Measurements from ENCODE around the gene C1QTNF9.

C1QTNF9 gene

DNA sequence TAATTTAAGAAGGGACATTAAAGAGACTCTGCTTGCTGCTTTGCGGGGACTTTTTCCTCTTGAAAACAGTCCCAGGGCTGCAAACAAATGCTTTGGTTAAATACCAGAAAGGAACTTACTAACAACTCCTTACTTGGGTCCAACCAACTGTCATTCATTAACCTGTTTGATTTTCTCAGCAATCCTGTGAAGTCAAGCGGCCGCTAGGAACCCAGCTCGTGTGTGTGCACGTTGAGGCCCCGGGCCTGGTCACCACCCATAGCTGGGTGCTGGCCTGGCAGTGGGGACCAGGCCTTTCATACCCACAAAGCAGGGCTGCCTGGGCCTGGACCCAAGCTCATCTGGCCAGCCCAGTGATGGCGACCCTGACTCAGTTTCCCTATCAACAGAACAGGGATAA lies 50.7 kb downstream of the C1QTNF9 start:
- H3K36me3 ChIP-seq (ENCODE audit: control insufficient read depth in 2 of 2, insufficient read depth in 1 of 2, low read length in 2 of 2): no peaks in the 10 kb centered on the region
- CTCF ChIA-PET: no interaction called here
- POLR2A ChIA-PET: no interaction called here

More for the DNA sequence above, 50.7 kb downstream of the C1QTNF9 start:
- no peak overlapping the region for H3K4me3 ChIP-seq (ENCODE audit: low read depth, low read length)
- H3K27ac ChIP-seq (ENCODE audit: extremely low read depth, low read depth, low read length): no peak overlapping the region
- TF ChIP-seq ZNF423 (tag by site-specific recombination; IDR thresholded peaks at IDR 0.05) (no peak), ZNF302 (tag by site-specific recombination; IDR thresholded peaks at IDR 0.05; ENCODE audit: low read depth) (no peak), ZNF292 (tag by site-specific recombination; IDR thresholded peaks at IDR 0.05; ENCODE audit: borderline replicate concordance, low read depth) (no peak), ZFHX2 (tag by site-specific recombination; conservative IDR thresholded peaks at IDR 0.05) (no peak), ZBTB21 (tag by site-specific recombination; IDR thresholded peaks at IDR 0.05) (no peak), ZIC2 (tag by site-specific recombination; IDR thresholded peaks at IDR 0.05) (no peak), ZNF558 (tag by site-specific recombination; IDR thresholded peaks at IDR 0.05) (no peak), YY1 (tag by site-specific recombination; IDR thresholded peaks at IDR 0.05) (no peak), ZNF555 (tag by site-specific recombination; conservative IDR thresholded peaks at IDR 0.05) (no peak), ZNF2 (tag by site-specific recombination; IDR thresholded peaks at IDR 0.05) (no peak), ZBTB8A (tag by site-specific recombination; IDR thresholded peaks at IDR 0.05) (no peak), PRDM2 (tag by site-specific recombination; IDR thresholded peaks at IDR 0.05; ENCODE audit: borderline replicate concordance) (no peak), ZNF548 (tag by site-specific recombination; IDR thresholded peaks at IDR 0.05) (no peak), ZNF274 (IDR thresholded peaks at IDR 0.05; ENCODE audit: low read length) (no peak), ZNF274 (tag by site-specific recombination; IDR thresholded peaks at IDR 0.05; ENCODE audit: borderline replicate concordance) (no peak), ZNF112 (tag by site-specific recombination; IDR thresholded peaks at IDR 0.05) (no peak)
- TF ChIP-seq, protein P1, sequence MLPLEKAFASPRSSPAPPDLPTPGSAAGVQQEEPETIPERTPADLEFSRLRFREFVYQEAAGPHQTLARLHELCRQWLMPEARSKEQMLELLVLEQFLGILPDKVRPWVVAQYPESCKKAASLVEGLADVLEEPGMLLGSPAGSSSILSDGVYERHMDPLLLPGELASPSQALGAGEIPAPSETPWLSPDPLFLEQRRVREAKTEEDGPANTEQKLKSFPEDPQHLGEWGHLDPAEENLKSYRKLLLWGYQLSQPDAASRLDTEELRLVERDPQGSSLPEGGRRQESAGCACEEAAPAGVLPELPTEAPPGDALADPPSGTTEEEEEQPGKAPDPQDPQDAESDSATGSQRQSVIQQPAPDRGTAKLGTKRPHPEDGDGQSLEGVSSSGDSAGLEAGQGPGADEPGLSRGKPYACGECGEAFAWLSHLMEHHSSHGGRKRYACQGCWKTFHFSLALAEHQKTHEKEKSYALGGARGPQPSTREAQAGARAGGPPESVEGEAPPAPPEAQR (tag by site-specific recombination; IDR thresholded peaks at IDR 0.05): no peak
- TF ChIP-seq, protein P2, sequence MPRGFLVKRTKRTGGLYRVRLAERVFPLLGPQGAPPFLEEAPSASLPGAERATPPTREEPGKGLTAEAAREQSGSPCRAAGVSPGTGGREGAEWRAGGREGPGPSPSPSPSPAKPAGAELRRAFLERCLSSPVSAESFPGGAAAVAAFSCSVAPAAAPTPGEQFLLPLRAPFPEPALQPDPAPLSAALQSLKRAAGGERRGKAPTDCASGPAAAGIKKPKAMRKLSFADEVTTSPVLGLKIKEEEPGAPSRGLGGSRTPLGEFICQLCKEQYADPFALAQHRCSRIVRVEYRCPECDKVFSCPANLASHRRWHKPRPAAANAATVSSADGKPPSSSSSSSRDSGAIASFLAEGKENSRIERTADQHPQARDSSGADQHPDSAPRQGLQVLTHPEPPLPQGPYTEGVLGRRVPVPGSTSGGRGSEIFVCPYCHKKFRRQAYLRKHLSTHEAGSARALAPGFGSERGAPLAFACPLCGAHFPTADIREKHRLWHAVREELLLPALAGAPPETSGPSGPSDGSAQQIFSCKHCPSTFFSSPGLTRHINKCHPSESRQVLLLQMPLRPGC (tag by site-specific recombination; IDR thresholded peaks at IDR 0.05): no peak
- TF ChIP-seq, protein P3, sequence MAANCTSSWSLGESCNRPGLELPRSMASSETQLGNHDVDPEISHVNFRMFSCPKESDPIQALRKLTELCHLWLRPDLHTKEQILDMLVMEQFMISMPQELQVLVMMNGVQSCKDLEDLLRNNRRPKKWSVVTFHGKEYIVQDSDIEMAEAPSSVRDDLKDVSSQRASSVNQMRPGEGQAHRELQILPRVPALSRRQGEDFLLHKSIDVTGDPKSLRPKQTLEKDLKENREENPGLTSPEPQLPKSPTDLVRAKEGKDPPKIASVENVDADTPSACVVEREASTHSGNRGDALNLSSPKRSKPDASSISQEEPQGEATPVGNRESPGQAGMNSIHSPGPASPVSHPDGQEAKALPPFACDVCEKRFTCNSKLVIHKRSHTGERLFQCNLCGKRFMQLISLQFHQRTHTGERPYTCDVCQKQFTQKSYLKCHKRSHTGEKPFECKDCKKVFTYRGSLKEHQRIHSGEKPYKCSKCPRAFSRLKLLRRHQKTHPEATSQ (tag by site-specific recombination; IDR thresholded peaks at IDR 0.05): no peak
- no peaks in the 10 kb centered on the region for H3K9me3 ChIP-seq (ENCODE audit: control insufficient read depth, insufficient read depth, low read depth, low read length)
- H3K4me1 ChIP-seq (ENCODE audit: control insufficient read depth, insufficient read depth, low read length): no peaks in the 10 kb centered on the region

Measured in HEK293 (cell line).